ENCODE results near the gene LAPTM4A. TPM values are rescaled to one million over a fixed set of nuclear protein-coding genes. Genes with fewer than 3 reads are reported as not detected.
"Not testable (repeated sequence)": the region's sequence is repeated elsewhere in the genome, so short reads cannot be mapped to it uniquely, and the experiment has no call there.

LAPTM4A gene
- total RNA-seq, 1 experiment from 2014 or later = 98.8 TPM

- in situ Hi-C loops (cut with HindIII; ENCODE audit: low sequenced_read_pairs) = no loop called here
- DNase-seq (ENCODE audit: low spot score) = no peak
Measured at GRCh38 chr2:20057268-20057667, 5.8 kb upstream of the LAPTM4A start.

- in situ Hi-C loops (cut with HindIII; ENCODE audit: low sequenced_read_pairs) = no loop called here
Measured at GRCh38 chr2:20054931-20055330, 3.5 kb upstream of the LAPTM4A start.

GRCh38 chr2:20054119-20054518 lies 2.7 kb upstream of the LAPTM4A start:
- in situ Hi-C loops (cut with HindIII; ENCODE audit: low sequenced_read_pairs) = no loop called here

More at GRCh38 chr2:20054931-20055330, 3.5 kb upstream of the LAPTM4A start:
- DNase-seq (ENCODE audit: low spot score) = no peak

GRCh38 chr2:20052861-20053281 lies 1.4 kb upstream of the LAPTM4A start:
- peak; percentile 72 for DNase-seq (ENCODE audit: low spot score)
- in situ Hi-C loops (cut with HindIII; ENCODE audit: low sequenced_read_pairs) = no loop called here

More at GRCh38 chr2:20054119-20054518, 2.7 kb upstream of the LAPTM4A start:
- no peak for DNase-seq (ENCODE audit: low spot score)

- in situ Hi-C loops (cut with HindIII; ENCODE audit: low sequenced_read_pairs) = no loop called here
Measured at GRCh38 chr2:20052229-20052851, 912 bp upstream of the LAPTM4A start.

GRCh38 chr2:20050646-20051531 lies 539 bp downstream of the LAPTM4A start:
- peak; percentile 79 for DNase-seq (ENCODE audit: low spot score)
- in situ Hi-C loops (cut with HindIII; ENCODE audit: low sequenced_read_pairs) = no loop called here

More at GRCh38 chr2:20052229-20052851, 912 bp upstream of the LAPTM4A start:
- no peak for DNase-seq (ENCODE audit: low spot score)

- in situ Hi-C loops (cut with HindIII; ENCODE audit: low sequenced_read_pairs) = no loop called here
- peak; percentile 23 for DNase-seq (ENCODE audit: low spot score)
Measured at GRCh38 chr2:20050104-20050645, 1.3 kb downstream of the LAPTM4A start.

GRCh38 chr2:20049637-20050036 lies 1.8 kb downstream of the LAPTM4A start:
- in situ Hi-C loops (cut with HindIII; ENCODE audit: low sequenced_read_pairs) = no loop called here

GRCh38 chr2:20048488-20049448 lies 2.7 kb downstream of the LAPTM4A start:
- in situ Hi-C loops (cut with HindIII; ENCODE audit: low sequenced_read_pairs) = no loop called here
- no peak for DNase-seq (ENCODE audit: low spot score)

More at GRCh38 chr2:20049637-20050036, 1.8 kb downstream of the LAPTM4A start:
- no peak for DNase-seq (ENCODE audit: low spot score)

GRCh38 chr2:20045712-20046292 lies 5.6 kb downstream of the LAPTM4A start:
- in situ Hi-C loops (cut with HindIII; ENCODE audit: low sequenced_read_pairs); DNase-seq (ENCODE audit: low spot score): not testable (repeated sequence)

GRCh38 chr2:20044778-20045177 lies 6.7 kb downstream of the LAPTM4A start:
- no peak for DNase-seq (ENCODE audit: low spot score)
- in situ Hi-C loops (cut with HindIII; ENCODE audit: low sequenced_read_pairs) = no loop called here

GRCh38 chr2:20042531-20042930 lies 8.9 kb downstream of the LAPTM4A start:
- in situ Hi-C loops (cut with HindIII; ENCODE audit: low sequenced_read_pairs) = no loop called here
- DNase-seq (ENCODE audit: low spot score) = no peak

GRCh38 chr2:20040489-20041172 lies 10.8 kb downstream of the LAPTM4A start:
- in situ Hi-C loops (cut with HindIII; ENCODE audit: low sequenced_read_pairs) = no loop called here
- no peak for DNase-seq (ENCODE audit: low spot score)

- in situ Hi-C loops (cut with HindIII; ENCODE audit: low sequenced_read_pairs) = no loop called here
- no peak for DNase-seq (ENCODE audit: low spot score)
Measured at GRCh38 chr2:20037660-20038059, 13.8 kb downstream of the LAPTM4A start.

- DNase-seq (ENCODE audit: low spot score) = no peak
- in situ Hi-C loops (cut with HindIII; ENCODE audit: low sequenced_read_pairs) = no loop called here
Measured at GRCh38 chr2:20035955-20036666, 15.3 kb downstream of the LAPTM4A start.

GRCh38 chr2:20034821-20035220 lies 16.6 kb downstream of the LAPTM4A start:
- in situ Hi-C loops (cut with HindIII; ENCODE audit: low sequenced_read_pairs) = no loop called here
- no peak for DNase-seq (ENCODE audit: low spot score)

GRCh38 chr2:20034218-20034617 lies 17.2 kb downstream of the LAPTM4A start:
- in situ Hi-C loops (cut with HindIII; ENCODE audit: low sequenced_read_pairs) = no loop called here
- no peak for DNase-seq (ENCODE audit: low spot score)
